Endothelial cell of umbilical vein (primary cell): ENCODE data around the gene HLA-DOA. TPM values are rescaled to one million over a fixed set of nuclear protein-coding genes. Genes with fewer than 3 reads are reported as not detected.

ENCODE experiments used
- BruUV-seq: library from RNA; stranded (reverse); fragments of 400-500 nt; replicated peaks from 2 replicates; lab custom pipeline; 2021; lab: Mats Ljungman, UMichigan
- CTCF ChIA-PET: fragments of 300-600, 350-600 bp; sonication (Branson Sonifier 250); formaldehyde crosslinking; loops from one replicate; lab custom pipeline; 2021; ENCODE audit warnings: antibody characterized with exemption, inconsistent platforms; lab: Charles Lee
- POLR2A ChIA-PET: fragments of 300-600, 350-600 bp; sonication (Branson Sonifier 250); formaldehyde crosslinking; loops from one replicate; lab custom pipeline; 2021; ENCODE audit warnings: antibody characterized with exemption, inconsistent platforms; lab: Charles Lee
- DNase-seq: peaks from one replicate; pipeline ENCODE4 v3.0.0-alpha.2; 2011; ENCODE audit warnings: low read depth, low spot score
- FAIRE-seq: peaks from 2 replicates; lab custom pipeline; 2011; peaks lifted over from hg19 to GRCh38; lab: Jason Lieb, UNC
- H2AFZ ChIP-seq: 2 replicates; pipeline ENCODE4 v1.6.0; 2012; ENCODE audit warnings: low read depth, low read length, control low read depth, inconsistent platforms
- H3K27ac ChIP-seq: 2 replicates; pipeline ENCODE4 v1.5.1; 2011; ENCODE audit warnings: low read depth, mild to moderate bottlenecking, control low read depth, low read length, moderate library complexity; ENCODE audit not compliant: insufficient read depth
- H3K27me3 ChIP-seq, 2 experiments: 2 replicates each; pipeline versions ENCODE4 v1.6.0 to v1.6.1; 2011; ENCODE audit warnings: low read length in 2 of 2, mixed read lengths in 1 of 2; ENCODE audit not compliant: control insufficient read depth in 2 of 2, insufficient read depth in 2 of 2
- H3K36me3 ChIP-seq, 2 experiments: 2 replicates in 1 of 2; 3 replicates in 1 of 2; pipeline ENCODE4 v1.5.1; 2011; ENCODE audit warnings: low read length in 2 of 2, mild to moderate bottlenecking in 1 of 2, moderate library complexity in 1 of 2; ENCODE audit not compliant: control insufficient read depth in 2 of 2, insufficient read depth in 2 of 2; ENCODE audit errors: extremely low read depth in 1 of 2
- H3K4me1 ChIP-seq: 3 replicates; pipeline ENCODE4 v1.5.1; 2011; ENCODE audit warnings: mild to moderate bottlenecking, low read length; ENCODE audit not compliant: control insufficient read depth, insufficient read depth; ENCODE audit errors: extremely low read depth
- H3K4me2 ChIP-seq: 2 replicates; pipeline ENCODE4 v1.6.1; 2011; ENCODE audit warnings: low read length, control low read depth, mixed read lengths; ENCODE audit not compliant: insufficient read depth
- H3K4me3 ChIP-seq, 3 experiments: fragments of 200-600 bp in 1 of 3; sonication (generic), shearing (Covaris generic) in 1 of 3; replicated peaks in 1 of 3; 2 replicates each; pipeline ENCODE4 v1.5.1; 2011 to 2016; ENCODE audit warnings: control low read depth in 3 of 3, low read length in 3 of 3, mild to moderate bottlenecking in 2 of 3, inconsistent platforms in 1 of 3, low read depth in 1 of 3, moderate library complexity in 1 of 3; ENCODE audit not compliant: insufficient read depth in 1 of 3
- H3K79me2 ChIP-seq: 2 replicates; pipeline ENCODE4 v1.6.0; 2012; ENCODE audit warnings: low read length, inconsistent platforms; ENCODE audit not compliant: control insufficient read depth, insufficient read depth
- H3K9ac ChIP-seq: replicated peaks from 2 replicates; pipeline ENCODE3; 2011; ENCODE audit warnings: low read length, control low read depth; ENCODE audit not compliant: insufficient read depth; ENCODE audit errors: extremely low read depth
- H3K9me1 ChIP-seq: replicated peaks from 3 replicates; pipeline ENCODE4 v1.6.0; 2011; ENCODE audit warnings: mild to moderate bottlenecking, low read length; ENCODE audit not compliant: control insufficient read depth, insufficient read depth; ENCODE audit errors: extremely low read depth
- H3K9me3 ChIP-seq: replicated peaks from 2 replicates; pipeline ENCODE4 v1.5.1; 2012; ENCODE audit warnings: low read length, inconsistent platforms; ENCODE audit not compliant: control insufficient read depth, insufficient read depth
- H4K20me1 ChIP-seq: replicated peaks from 2 replicates; pipeline ENCODE3; 2011; ENCODE audit warnings: mild to moderate bottlenecking, low read length; ENCODE audit not compliant: control insufficient read depth, insufficient read depth; ENCODE audit errors: extremely low read depth
- CTCF ChIP-seq, 2 donors: IDR thresholded peaks; 1 replicate in 1 of 2; 2 replicates in 1 of 2; pipeline ENCODE4 v1.5.1; 2011; ENCODE audit warnings: low read length in 2 of 2, mild to moderate bottlenecking in 2 of 2, moderate library complexity in 2 of 2, control low read depth in 1 of 2, inconsistent platforms in 1 of 2, low read depth in 1 of 2; ENCODE audit not compliant: insufficient read depth in 1 of 2; ENCODE audit errors: extremely low read depth in 1 of 2
- EZH2 ChIP-seq: IDR thresholded peaks from 2 replicates; pipeline ENCODE4 v1.6.1; 2012; ENCODE audit warnings: borderline replicate concordance, low read depth, mild to moderate bottlenecking, moderate library complexity, low read length, inconsistent platforms; ENCODE audit not compliant: severe bottlenecking
- FOS ChIP-seq: IDR thresholded peaks from 2 replicates; pipeline ENCODE4 v1.6.1; 2011; ENCODE audit warnings: mild to moderate bottlenecking, low read length, moderate library complexity, borderline replicate concordance; ENCODE audit not compliant: insufficient read depth
- GATA2 ChIP-seq: IDR thresholded peaks from 2 replicates; pipeline ENCODE4 v1.7.0; 2011; ENCODE audit warnings: low read depth, mild to moderate bottlenecking, moderate library complexity, mixed read lengths, low read length; ENCODE audit not compliant: insufficient read length, insufficient read depth
- JUN ChIP-seq: IDR thresholded peaks from 2 replicates; pipeline ENCODE4 v1.6.1; 2011; ENCODE audit warnings: borderline replicate concordance, low read depth; ENCODE audit not compliant: insufficient read length, insufficient read depth
- MAX ChIP-seq: IDR thresholded peaks from 2 replicates; pipeline ENCODE4 v1.6.1; 2011; ENCODE audit not compliant: insufficient read depth, insufficient read length
- MYC ChIP-seq: IDR thresholded peaks from one replicate; pipeline ENCODE4 v1.6.1; 2011; ENCODE audit warnings: mild to moderate bottlenecking, low read depth, low read length
- POLR2A ChIP-seq: IDR thresholded peaks from 2 replicates; pipeline ENCODE4 v1.6.1; 2012; ENCODE audit warnings: low read depth, mild to moderate bottlenecking, control low read depth, low read length
- POLR2AphosphoS5 ChIP-seq: IDR thresholded peaks from 2 replicates; pipeline ENCODE4 v1.6.1; 2012; ENCODE audit warnings: low read depth, mild to moderate bottlenecking, control low read depth, low read length, moderate library complexity; ENCODE audit not compliant: insufficient read depth
- dilution Hi-C: fragments of 300-500 bp; cut with MboI; formaldehyde crosslinking; loops from one replicate; pipeline ENCODE4 v1.15.0; 2019; ENCODE audit warnings: low sequenced_read_pairs; ENCODE audit not compliant: extremely low pct_ligation_motif_present
- intact Hi-C: fragments of 100-400 bp; cut with micrococcal nuclease; formaldehyde crosslinking; loops from one replicate; pipeline ENCODE4 v1.10.0; 2022
- polyA plus RNA-seq, 4 experiments: library from polyadenylated mRNA; depleted of rRNA in 3 of 4; stranded (reverse) in 3 of 4; unstranded in 1 of 4; fragments of >200 nt; gene quantifications; 2 replicates each; pipeline versions ENCODE4 v1.2.1 to v1.2.3, GENCODE V29; 2011 to 2012; ENCODE audit warnings: missing spikeins in 1 of 4
- total RNA-seq: library from RNA; stranded (reverse); gene quantifications from 2 replicates; pipeline ENCODE4 v1.2.3, GENCODE V29; 2021

The HLA-DOA gene
- total and polyA plus RNA-seq, 2 donors (not counting 3 experiments of a cell fraction or from before 2014, with no cell fraction given): not detected

GRCh38 chr6:32982702-32983492 lies 26.5 kb downstream of the HLA-DOA start:
- CTCF ChIA-PET: interaction anchor here (0.8 to 12.6 kb wide), 10 partner anchors 12 to 144 kb away, joined by 3 to 580 read pairs (median 28); partner anchors contain the start of genes BRD2, HLA-DMA and TAP2
- TF ChIP-seq GATA2 (no peak), EZH2 (no peak), CTCF (IDR thresholded peaks at IDR 0.05; ENCODE audit: extremely low read depth in 1 of 2, insufficient read depth in 1 of 2, low read depth in 1 of 2, low read length in 2 of 2) (no peak), POLR2A (peak; percentile 82), FOS (no peak), JUN (no peak), POLR2AphosphoS5 (peak; percentile 13), MAX (no peak), MYC (no peak)
- Histone ChIP-seq H3K27me3 (peaks cover 0 to 12% of the 10 kb centered on the region in 2 experiments), H4K20me1 (peaks cover 9% of the 10 kb centered on the region), H3K9me1 (no peaks in the 10 kb centered on the region), H3K27ac (no peak overlapping the region), H3K79me2 (peaks cover 17% of the 10 kb centered on the region), H2AFZ (no peak overlapping the region), H3K4me2 (no peak overlapping the region), H3K4me1 (no peaks in the 10 kb centered on the region), H3K9me3 (no peaks in the 10 kb centered on the region), H3K4me3 (no peak overlapping the region), H3K9ac (no peak overlapping the region), H3K36me3 (peaks cover 25 to 31% of the 10 kb centered on the region in 2 experiments)
- intact Hi-C loops (loop anchor here (1.0 kb wide), 1 partner anchor 10 kb away; no protein-coding TSS in a partner anchor), dilution Hi-C loops (no loop called here)
- FAIRE-seq: no peak
- BruUV-seq: no TSS peak
- POLR2A ChIA-PET: interaction anchor here (4.6 kb wide), 1 partner anchor 10 kb away, joined by 89 read pairs; no protein-coding TSS in a partner anchor
- DNase-seq: no peak
